IPS-NIHi7 (cell line): ENCODE results near the gene CFAP299.
"Not testable (repeated sequence)": the region's sequence is repeated elsewhere in the genome, so short reads cannot be mapped to it uniquely, and the experiment has no call there.

Experiments used
- DNase-seq: peaks from one replicate; pipeline ENCODE4 v3.0.0; 2012; ENCODE audit warnings: mixed read lengths; ENCODE audit errors: extremely low spot score

CFAP299 gene

GRCh38 chr4:80388284-80388607 is 52.7 kb downstream of the CFAP299 start:
- DNase-seq, result no peak

DNA sequence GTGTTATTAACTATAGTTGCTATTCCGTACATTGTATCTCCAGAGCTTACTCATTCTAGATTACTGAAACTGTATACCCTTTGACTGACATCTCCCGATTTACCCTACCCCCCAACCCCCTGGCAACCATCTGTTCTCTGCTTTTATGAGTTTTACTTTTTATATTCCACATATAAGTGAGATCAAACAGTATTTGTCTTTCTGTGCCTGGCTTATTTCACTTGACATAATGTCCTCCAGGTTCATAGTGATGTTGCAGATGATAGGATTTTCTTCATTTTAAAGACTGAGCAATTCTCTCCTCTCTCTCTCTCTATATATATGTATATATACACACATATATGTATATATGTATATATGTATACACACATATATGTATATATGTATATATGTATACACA is 54.6 kb downstream of the CFAP299 start:
- no peak for DNase-seq

GRCh38 chr4:80393246-80393969 is 57.9 kb downstream of the CFAP299 start:
- no peak for DNase-seq

DNA sequence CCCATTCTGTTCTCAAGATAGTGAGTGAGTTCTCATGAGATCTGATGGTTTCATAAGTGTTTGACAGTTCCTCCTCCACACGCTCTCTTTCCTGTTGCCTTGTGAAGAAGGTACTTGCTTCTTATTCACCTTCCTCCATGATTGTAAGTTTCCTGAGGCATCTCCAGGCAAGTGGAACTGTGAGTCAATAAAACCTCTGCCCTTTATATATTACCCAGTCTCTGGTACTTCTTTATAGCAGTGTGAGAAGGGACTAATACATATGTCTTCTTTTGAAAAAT is 58.4 kb downstream of the CFAP299 start:
- DNase-seq, result no peak

DNA sequence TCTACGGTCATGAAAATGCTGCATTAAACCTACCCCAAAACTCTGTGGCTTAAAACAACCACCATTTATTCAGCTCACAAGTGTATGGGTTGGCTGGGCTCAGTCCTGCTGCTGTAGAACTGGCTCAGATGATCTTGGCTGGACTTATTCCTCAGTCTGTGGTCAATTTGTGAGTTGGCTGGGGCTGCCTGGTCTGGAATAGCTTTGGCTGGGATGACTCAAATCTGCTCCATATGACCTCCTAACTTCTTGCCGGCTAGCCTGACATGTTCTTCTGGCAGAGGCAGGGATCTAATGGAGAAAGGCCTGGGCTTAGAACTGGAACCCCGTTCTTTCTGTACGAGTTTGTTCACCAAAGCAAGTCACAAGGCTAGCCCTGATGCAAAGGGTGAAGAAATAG is 71.7 kb downstream of the CFAP299 start:
- DNase-seq, result no peak

- no peak for DNase-seq
These were observed 74.3 kb downstream of the CFAP299 start for GRCh38 chr4:80409809-80410208.

GRCh38 chr4:80412322-80412721 is 76.8 kb downstream of the CFAP299 start:
- no peak for DNase-seq

- no peak for DNase-seq
These were observed 77.6 kb downstream of the CFAP299 start for GRCh38 chr4:80413086-80413485.

- no peak for DNase-seq
These were observed 81.5 kb downstream of the CFAP299 start for GRCh38 chr4:80417019-80417418.

GRCh38 chr4:80419946-80420345 is 84.4 kb downstream of the CFAP299 start:
- no peak for DNase-seq

- DNase-seq, result no peak
These were observed 85.1 kb downstream of the CFAP299 start for GRCh38 chr4:80420638-80421037.

DNA sequence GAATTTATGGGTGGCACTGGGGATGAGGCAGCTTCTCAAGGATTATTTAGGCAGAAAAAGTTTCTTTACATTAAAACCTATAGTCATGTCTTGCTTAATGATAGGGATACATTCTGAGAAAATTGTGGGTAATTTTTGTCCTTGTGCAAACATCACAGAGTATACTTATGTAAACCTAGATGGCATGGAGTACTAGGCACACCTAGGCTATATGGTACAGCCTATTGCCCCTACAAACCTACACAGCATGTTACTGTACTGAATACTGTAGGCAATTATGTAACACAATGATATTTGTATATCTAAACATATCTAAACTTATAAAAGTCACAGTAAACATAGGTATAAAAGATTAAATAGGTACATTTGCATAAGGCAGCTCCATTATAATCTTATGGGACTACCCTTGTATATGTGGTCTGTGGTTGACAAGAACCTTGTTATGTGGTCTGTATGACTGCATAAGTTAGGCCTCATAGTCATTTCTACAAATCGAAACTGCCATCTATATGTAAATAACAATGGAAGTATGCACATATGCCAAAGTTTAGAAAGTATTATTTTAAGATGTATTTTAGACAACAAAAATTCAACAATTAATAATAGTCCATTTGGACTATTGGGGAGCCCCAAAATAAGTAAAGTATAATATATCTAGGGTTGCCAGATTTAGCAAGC is 87.3 kb downstream of the CFAP299 start:
- DNase-seq, result no peak

- no peak for DNase-seq
These were observed 88.2 kb downstream of the CFAP299 start for GRCh38 chr4:80423553-80424224.

DNA sequence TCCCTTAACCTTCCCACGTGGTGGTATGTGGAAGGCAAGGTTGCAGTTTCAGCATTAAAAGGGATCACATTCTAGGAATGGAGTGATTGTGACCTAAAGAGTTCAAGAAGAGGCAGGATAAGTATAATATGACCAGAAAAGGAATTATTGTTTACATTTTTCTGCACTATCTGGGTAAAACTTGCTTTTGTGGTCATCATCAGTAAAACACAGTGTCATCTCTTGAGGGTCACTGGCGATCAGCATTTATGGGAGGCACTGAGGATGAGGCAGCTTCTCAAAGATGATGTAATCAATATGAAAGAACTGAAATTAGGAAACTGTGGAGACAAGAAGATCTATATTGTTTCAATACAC is 88.7 kb downstream of the CFAP299 start:
- no peak for DNase-seq

- DNase-seq, result no peak
These were observed 89.9 kb downstream of the CFAP299 start for GRCh38 chr4:80425124-80426100.

DNA sequence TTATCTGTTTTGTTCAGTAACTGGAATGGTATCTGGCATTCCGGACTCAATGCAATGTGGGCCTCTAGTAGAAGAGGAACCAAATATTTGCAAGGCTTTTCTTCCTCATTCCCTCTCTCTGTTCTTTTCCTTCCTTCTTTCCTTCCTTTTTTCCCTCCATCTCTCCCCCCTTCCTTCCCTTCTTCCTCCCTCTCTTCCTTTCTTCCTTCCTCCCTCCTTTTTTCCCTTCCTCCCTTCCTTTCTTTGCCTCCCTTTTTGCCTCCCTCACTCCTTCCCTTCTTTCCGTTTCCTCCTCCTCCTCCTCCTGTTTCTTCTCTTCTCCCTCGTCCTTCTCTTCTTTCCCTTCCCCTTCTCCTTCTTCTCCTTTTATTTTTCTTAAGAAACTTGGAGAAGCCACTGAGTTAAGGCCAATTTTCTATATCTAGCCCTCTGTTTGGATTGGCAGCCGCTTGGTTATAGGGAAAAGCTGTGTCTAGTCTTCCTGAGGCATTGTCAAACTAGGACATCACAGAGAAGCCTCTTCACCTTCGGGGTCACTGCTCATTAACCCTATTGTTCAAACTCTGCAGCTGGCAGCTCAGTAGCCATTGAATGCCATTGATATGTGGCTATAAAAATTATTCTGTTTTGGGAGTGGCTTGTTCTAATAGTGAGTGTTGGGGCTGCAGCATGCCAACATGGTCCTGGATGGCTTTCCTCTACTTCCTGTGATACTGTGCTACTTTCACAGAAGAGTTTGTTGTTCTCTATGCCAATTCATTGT is 95.9 kb downstream of the CFAP299 start:
- no peak for DNase-seq

DNA sequence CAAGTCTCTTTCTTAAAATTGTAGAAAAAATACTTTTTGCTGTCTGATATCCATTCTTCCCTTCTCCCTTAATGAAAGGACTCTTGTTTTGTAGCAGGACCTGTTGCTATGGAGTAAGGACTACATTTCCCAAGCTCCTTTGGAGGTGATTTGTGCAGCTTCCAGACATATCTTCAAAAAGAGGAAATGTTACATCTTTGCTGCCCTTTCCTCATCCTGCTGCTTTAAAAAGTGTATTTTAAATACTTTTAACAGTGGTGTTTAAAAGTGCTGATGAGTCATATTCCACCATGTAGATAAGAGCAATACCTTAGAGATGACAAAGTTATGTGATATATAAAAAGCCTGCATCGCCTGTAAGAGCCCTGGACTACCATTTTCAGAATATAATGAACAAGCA is 98.7 kb downstream of the CFAP299 start:
- no peak for DNase-seq

DNA sequence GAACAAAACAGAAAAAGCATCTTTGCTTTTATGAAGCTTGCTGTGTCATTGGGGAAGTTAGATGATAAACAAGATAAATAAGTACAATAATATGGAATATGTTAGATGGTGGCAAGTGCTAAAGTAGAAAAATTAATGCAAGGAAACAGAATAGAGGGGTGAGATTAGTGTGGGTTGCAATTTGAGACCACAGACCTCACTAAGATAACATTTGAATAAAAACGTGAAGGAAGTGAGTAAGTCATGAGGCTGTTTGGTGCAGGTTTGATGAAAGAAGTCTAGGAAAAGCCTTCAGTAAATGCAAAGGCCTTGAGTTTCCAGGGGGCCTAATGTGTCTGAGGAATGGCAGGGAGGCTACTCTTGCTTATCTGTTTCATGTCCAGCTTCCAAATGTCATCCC is 102.5 kb downstream of the CFAP299 start:
- DNase-seq, result no peak

GRCh38 chr4:80439294-80440061 is 103.9 kb downstream of the CFAP299 start:
- not testable (repeated sequence) for DNase-seq

GRCh38 chr4:80446248-80446647 is 110.7 kb downstream of the CFAP299 start:
- no peak for DNase-seq

DNA sequence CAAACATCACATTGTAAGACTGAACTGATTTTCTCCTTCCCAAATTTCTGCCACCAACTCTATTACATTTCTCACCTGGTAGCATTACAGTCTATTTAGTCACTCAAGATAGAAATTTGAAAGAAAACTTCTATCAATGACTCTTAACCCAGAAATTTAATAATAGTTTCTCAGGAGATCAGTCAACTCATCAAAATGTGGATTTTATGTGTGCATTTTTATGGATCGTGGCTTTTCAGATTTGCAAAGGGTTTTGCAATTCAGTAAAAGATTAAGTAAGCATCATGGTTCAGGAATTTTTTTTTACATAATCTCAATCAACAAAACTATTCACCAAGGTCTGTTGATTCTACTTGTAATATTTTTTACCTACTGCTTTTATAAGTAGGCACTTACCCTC is 111.1 kb downstream of the CFAP299 start:
- no peak for DNase-seq
